Testis (tissue), 2 donors: ENCODE results near the gene HEYL.

ENCODE experiments used
- CTCF ChIP-seq, 3 experiments: fragments of 450-650 bp in 2 of 3; fragments of 200-600 bp in 1 of 3; sonication (generic) in 1 of 3; IDR thresholded peaks; one replicate each; pipeline ENCODE4 v1.5.1; 2016 to 2019; ENCODE audit warnings: antibody characterized with exemption in 3 of 3, mild to moderate bottlenecking in 2 of 3, moderate library complexity in 1 of 3
- POLR2A ChIP-seq: fragments of 450-650 bp; IDR thresholded peaks from one replicate; pipeline ENCODE4 v1.6.1; 2017; ENCODE audit warnings: antibody characterized with exemption, mild to moderate bottlenecking, moderate library complexity

GRCh38 chr1:39596163-39596562 lies 43.3 kb downstream of the HEYL start:
- TF ChIP-seq CTCF (IDR thresholded peaks at IDR 0.05) (no peak), POLR2A (no peak)
